Activated CD4-positive, alpha-beta T cell treated with anti-CD3 and anti-CD28 coated beads, Interleukin-2, Interleukin-6, amounts not matched to agents 100 ng/mL and 50 ng/mL, durations not matched to agents 16 hours and 8 hours (primary cell): Measurements from ENCODE around the gene YIF1A.
"Not testable (repeated sequence)": the region's sequence is repeated elsewhere in the genome, so short reads cannot be mapped to it uniquely, and the experiment has no call there.

Source experiments
- DNase-seq: peaks from one replicate; pipeline ENCODE4 v3.0.0-alpha.2; 2020

The YIF1A gene

GRCh38 chr11:66325263-66325671, 36.3 kb upstream of the YIF1A start:
- no peak for DNase-seq

- DNase-seq = no peak
Observed at GRCh38 chr11:66324664-66325063, 35.7 kb upstream of the YIF1A start.

GRCh38 chr11:66323684-66324083, 34.7 kb upstream of the YIF1A start:
- DNase-seq = no peak

- DNase-seq = no peak
Observed at GRCh38 chr11:66322732-66323427, 33.9 kb upstream of the YIF1A start.

GRCh38 chr11:66321606-66322005, 32.7 kb upstream of the YIF1A start:
- no peak for DNase-seq

GRCh38 chr11:66320748-66321147, 31.8 kb upstream of the YIF1A start:
- not testable (repeated sequence) for DNase-seq

GRCh38 chr11:66320289-66320688, 31.3 kb upstream of the YIF1A start:
- DNase-seq = not testable (repeated sequence)

- DNase-seq = no peak
Observed at GRCh38 chr11:66318600-66318970, 29.6 kb upstream of the YIF1A start.

- DNase-seq = no peak
Observed at GRCh38 chr11:66317723-66318599, 29.0 kb upstream of the YIF1A start.

- DNase-seq = no peak
Observed at GRCh38 chr11:66317322-66317722, 28.4 kb upstream of the YIF1A start.

GRCh38 chr11:66316849-66317251, 27.9 kb upstream of the YIF1A start, which contains the start of gene CD248:
CD248 (minus strand) TSS chr11:66317044; CDS start chr11:66317027, 17 bp downstream.
- DNase-seq = no peak

GRCh38 chr11:66315921-66316811, 27.2 kb upstream of the YIF1A start:
- no peak for DNase-seq

GRCh38 chr11:66315498-66315885, 26.5 kb upstream of the YIF1A start:
- no peak for DNase-seq

GRCh38 chr11:66314561-66315497, 25.9 kb upstream of the YIF1A start:
- DNase-seq = no peak

GRCh38 chr11:66314186-66314501, 25.2 kb upstream of the YIF1A start:
- DNase-seq = no peak

- DNase-seq = no peak
Observed at GRCh38 chr11:66313321-66314185, 24.6 kb upstream of the YIF1A start.

GRCh38 chr11:66312549-66313320, 23.8 kb upstream of the YIF1A start:
- peak; percentile 97 for DNase-seq

- peak; percentile 97 for DNase-seq
Observed at GRCh38 chr11:66311965-66312548, 23.1 kb upstream of the YIF1A start.

GRCh38 chr11:66311470-66311964, 22.6 kb upstream of the YIF1A start:
- no peak for DNase-seq
